Liver (tissue), 9 donors: ENCODE data around the gene SH3BP5. TPM values are rescaled to one million over a fixed set of nuclear protein-coding genes. Genes with fewer than 3 reads are reported as not detected.

Experiments
- DNase-seq: peaks from one replicate; pipeline ENCODE4 v3.0.0-alpha.2; 2017; ENCODE audit warnings: low spot score
- H3K27ac ChIP-seq, 2 donors: one replicate each; pipeline ENCODE4 v1.7.0; 2013; ENCODE audit warnings: inconsistent platforms in 2 of 2, low read length in 2 of 2, control low read depth in 1 of 2, low read depth in 1 of 2, mild to moderate bottlenecking in 1 of 2
- H3K27me3 ChIP-seq, 4 donors: one replicate each; pipeline versions ENCODE4 v1.6.1 to v1.7.0; 2013; ENCODE audit warnings: low read length in 3 of 4, inconsistent platforms in 1 of 4, mild to moderate bottlenecking in 1 of 4, moderate library complexity in 1 of 4; ENCODE audit not compliant: control insufficient read depth in 4 of 4, insufficient read depth in 4 of 4
- H3K36me3 ChIP-seq, 4 donors: one replicate each; pipeline versions ENCODE4 v1.6.1 to v1.7.0; 2013; ENCODE audit warnings: low read length in 3 of 4, mild to moderate bottlenecking in 3 of 4, low read depth in 1 of 4, moderate library complexity in 1 of 4; ENCODE audit not compliant: control insufficient read depth in 4 of 4, insufficient read depth in 3 of 4
- H3K4me1 ChIP-seq, 4 donors: one replicate each; pipeline versions ENCODE4 v1.6.1 to v1.7.0; 2013; ENCODE audit warnings: low read length in 3 of 4, mild to moderate bottlenecking in 3 of 4, moderate library complexity in 1 of 4; ENCODE audit not compliant: control insufficient read depth in 4 of 4, insufficient read depth in 4 of 4
- H3K4me3 ChIP-seq, 3 donors: one replicate each; pipeline versions ENCODE4 v1.6.1 to v1.7.0; 2013; ENCODE audit warnings: low read length in 3 of 3, control low read depth in 1 of 3, low read depth in 1 of 3, mild to moderate bottlenecking in 1 of 3
- H3K9ac ChIP-seq, 2 donors: one replicate each; pipeline ENCODE4 v1.7.0; 2013; ENCODE audit warnings: low read length in 2 of 2, mild to moderate bottlenecking in 2 of 2, moderate library complexity in 2 of 2, control low read depth in 1 of 2, low read depth in 1 of 2
- H3K9me3 ChIP-seq, 4 donors: one replicate each; pipeline versions ENCODE4 v1.6.1 to v1.7.0; 2013; ENCODE audit warnings: low read length in 3 of 4; ENCODE audit not compliant: control insufficient read depth in 4 of 4
- ATF3 ChIP-seq: IDR thresholded peaks from 2 replicates; pipeline ENCODE4 v1.6.1; 2016; ENCODE audit warnings: antibody characterized with exemption
- CTCF ChIP-seq: fragments of 150-350 bp; IDR thresholded peaks from 2 replicates; pipeline ENCODE4 v1.5.1; 2017; ENCODE audit warnings: improper control_type of control experiment, low read depth, low read length; ENCODE audit not compliant: missing input control
- FOXA1 ChIP-seq: IDR thresholded peaks from 2 replicates; pipeline ENCODE4 v1.6.1; 2016; ENCODE audit warnings: antibody characterized with exemption
- FOXA2 ChIP-seq: IDR thresholded peaks from 2 replicates; pipeline ENCODE4 v1.6.1; 2016; ENCODE audit warnings: antibody characterized with exemption
- GABPA ChIP-seq, 2 donors: IDR thresholded peaks in 1 of 2; conservative IDR thresholded peaks in 1 of 2; 2 replicates each; pipeline ENCODE4 v1.6.1; 2016; ENCODE audit warnings: antibody characterized with exemption in 2 of 2, mild to moderate bottlenecking in 1 of 2, moderate library complexity in 1 of 2
- HNF4A ChIP-seq, 2 donors: conservative IDR thresholded peaks; 2 replicates each; pipeline ENCODE4 v1.6.1; 2016; ENCODE audit warnings: antibody characterized with exemption in 2 of 2, mild to moderate bottlenecking in 2 of 2
- HNF4G ChIP-seq: IDR thresholded peaks from 2 replicates; pipeline ENCODE4 v1.6.1; 2016; ENCODE audit warnings: antibody characterized with exemption
- JUND ChIP-seq, 2 donors: IDR thresholded peaks; 2 replicates each; pipeline ENCODE4 v1.6.1; 2016; ENCODE audit warnings: antibody characterized with exemption in 2 of 2
- MAX ChIP-seq: IDR thresholded peaks from 2 replicates; pipeline ENCODE4 v1.6.1; 2016; ENCODE audit warnings: antibody characterized with exemption
- NR2F2 ChIP-seq: IDR thresholded peaks from 2 replicates; pipeline ENCODE4 v1.6.1; 2016; ENCODE audit warnings: antibody characterized with exemption
- RAD21 ChIP-seq, 2 donors: IDR thresholded peaks; 2 replicates each; pipeline ENCODE4 v1.6.1; 2016; ENCODE audit warnings: antibody characterized with exemption in 2 of 2, mild to moderate bottlenecking in 2 of 2
- REST ChIP-seq: IDR thresholded peaks from 2 replicates; pipeline ENCODE4 v1.6.1; 2016; ENCODE audit warnings: antibody characterized with exemption, mild to moderate bottlenecking
- RXRA ChIP-seq, 2 donors: IDR thresholded peaks; 2 replicates each; pipeline ENCODE4 v1.6.1; 2017 to 2018; ENCODE audit warnings: antibody characterized with exemption in 2 of 2, mild to moderate bottlenecking in 1 of 2
- SP1 ChIP-seq: IDR thresholded peaks from 2 replicates; pipeline ENCODE4 v1.6.1; 2018; ENCODE audit warnings: antibody characterized with exemption, mild to moderate bottlenecking
- TAF1 ChIP-seq: conservative IDR thresholded peaks from 2 replicates; pipeline ENCODE4 v1.6.1; 2016; ENCODE audit warnings: antibody characterized with exemption, mild to moderate bottlenecking
- YY1 ChIP-seq: IDR thresholded peaks from 2 replicates; pipeline ENCODE4 v1.6.1; 2016; ENCODE audit warnings: antibody characterized with exemption, mild to moderate bottlenecking
- ZBTB33 ChIP-seq: IDR thresholded peaks from 2 replicates; pipeline ENCODE4 v1.6.1; 2016; ENCODE audit warnings: antibody characterized with exemption
- WGBS: extraction: QIAGEN DNeasy Blood & Tissue Kit; methylation state at CpG from one replicate; pipeline ENCODE4 v1.1.7; 2013; 5-methylcytosine and 5-hydroxymethylcytosine counted together
- polyA plus RNA-seq, 2 donors: library from polyadenylated mRNA; stranded (reverse) in 1 of 2; unstranded in 1 of 2; fragments of 200-250 nt in 1 of 2; fragments of >200 nt in 1 of 2; fragmentation: Nextera tagmentation in 1 of 2; extraction: Ambion mirVana in 1 of 2; gene quantifications; one replicate each; pipeline versions ENCODE4 v1.2.1 to v1.2.3, GENCODE V29; 2013 to 2015
- total RNA-seq, 2 donors: library from RNA; depleted of rRNA; stranded (reverse); fragments of >200 nt; gene quantifications; one replicate each; pipeline ENCODE4 v1.2.3, GENCODE V29; 2014
- donor health status: healthy.
- donor health status: healthy.
- donor health status: healthy.
- donor health status: healthy.
- donor health status: healthy.

SH3BP5 gene
- total and polyA plus RNA-seq, 4 donors = 3.5 to 17.9 (median 11.8) TPM

GRCh38 chr3:15253023-15253697 is 79.2 kb downstream of the SH3BP5 start:
- Histone ChIP-seq H3K4me3 (no peak overlapping the region), H3K36me3 (peaks cover 9 to 73% (median 65%) of the 10 kb centered on the region in 4 donors), H3K27me3 (no peaks in the 10 kb centered on the region), H3K9me3 (no peaks in the 10 kb centered on the region), H3K4me1 (no peaks in the 10 kb centered on the region), H3K27ac (no peak overlapping the region), H3K9ac (no peak overlapping the region)
- DNase-seq = no peak
- WGBS = 88% methylated on average over 7 of the region's 7 CpGs
- TF ChIP-seq NR2F2 (no peak), REST (no peak), GABPA (IDR thresholded peaks at IDR 0.05 in 1 of 2, conservative IDR thresholded peaks at IDR 0.05 in 1 of 2) (no peak), FOXA2 (no peak), JUND (IDR thresholded peaks at IDR 0.05) (no peak), CTCF (no peak), MAX (no peak)

GRCh38 chr3:15246186-15246585 is 86.2 kb downstream of the SH3BP5 start:
- Histone ChIP-seq H3K36me3 (peaks cover 1 to 70% (median 57%) of the 10 kb centered on the region in 4 donors), H3K9ac (no peak overlapping the region), H3K4me1 (no peaks in the 10 kb centered on the region), H3K9me3 (no peaks in the 10 kb centered on the region), H3K27ac (no peak overlapping the region), H3K27me3 (no peaks in the 10 kb centered on the region), H3K4me3 (no peak overlapping the region)
- 80% methylated on average over 2 of the region's 2 CpGs for WGBS
- no peak for DNase-seq
- no peak for TF ChIP-seq FOXA1
- no peak for TF ChIP-seq RXRA (IDR thresholded peaks at IDR 0.05)
- TF ChIP-seq TAF1 = no peak
- no peak for TF ChIP-seq NR2F2
- no peak for TF ChIP-seq ATF3
- no peak for TF ChIP-seq CTCF
- no peak for TF ChIP-seq MAX
- no peak for TF ChIP-seq HNF4A (conservative IDR thresholded peaks at IDR 0.05)
- no peak for TF ChIP-seq JUND (IDR thresholded peaks at IDR 0.05)
- TF ChIP-seq FOXA2 = no peak
- TF ChIP-seq RAD21 (IDR thresholded peaks at IDR 0.05) = no peak
- no peak for TF ChIP-seq HNF4G
- TF ChIP-seq YY1 = no peak
- TF ChIP-seq SP1 = no peak
- no peak for TF ChIP-seq ZBTB33
- no peak for TF ChIP-seq REST
